Breast epithelium (tissue), 3 donors: ENCODE results near the gene PRPF4.

Experiments
- CTCF ChIP-seq, 3 donors: fragments of 450-650 bp; IDR thresholded peaks; one replicate each; pipeline ENCODE4 v1.5.1; 2016 to 2017; ENCODE audit warnings: antibody characterized with exemption in 3 of 3, mild to moderate bottlenecking in 3 of 3, moderate library complexity in 3 of 3
- POLR2A ChIP-seq: fragments of 450-650 bp; IDR thresholded peaks from one replicate; pipeline ENCODE4 v1.6.1; 2016; ENCODE audit warnings: antibody characterized with exemption, mild to moderate bottlenecking, moderate library complexity

DNA sequence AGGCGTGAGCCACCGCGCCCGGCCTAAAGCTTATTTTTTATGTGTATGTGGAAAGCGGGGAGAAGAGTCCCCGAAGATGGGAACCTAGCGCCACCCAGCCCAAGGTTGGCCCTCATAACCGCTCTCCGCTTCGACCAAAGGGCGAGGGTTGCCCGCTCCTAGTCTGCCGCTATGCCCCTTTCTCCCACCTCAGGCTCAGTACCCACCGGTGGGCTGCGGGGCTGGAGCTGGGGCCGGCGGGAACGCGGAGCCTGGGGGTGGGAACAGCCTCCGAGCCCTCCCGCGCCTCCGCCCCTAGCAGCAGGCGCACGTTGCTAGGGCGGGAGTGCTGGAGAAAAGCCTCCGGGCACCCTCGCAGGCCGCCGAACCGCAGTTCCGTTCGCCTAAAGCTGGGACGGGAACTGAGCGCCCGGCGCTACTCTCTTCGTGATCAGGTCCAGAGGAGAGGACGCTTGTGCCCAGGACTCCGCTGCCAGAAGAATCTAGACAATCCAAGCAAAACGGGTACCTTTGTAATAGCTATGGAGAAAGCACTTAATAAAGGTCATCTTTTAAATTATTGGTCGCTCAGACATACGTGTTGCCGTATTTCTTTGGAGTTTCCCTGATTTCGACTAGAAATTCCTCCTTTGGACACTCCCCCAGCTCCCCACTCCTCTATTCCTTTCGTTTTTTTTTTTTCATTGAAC, 64.7 kb downstream of the PRPF4 start, which contains the start of gene WDR31:
- no peak for TF ChIP-seq CTCF (IDR thresholded peaks at IDR 0.05)
- TF ChIP-seq POLR2A = peak; percentile 36
